Activated T-helper 17 cell treated with anti-CD3 and anti-CD28 coated beads, Interleukin-2, amount 50 U/mL, for 72 hours (primary cell): ENCODE measurements around the gene N4BP3. TPM values are rescaled to one million over a fixed set of nuclear protein-coding genes. Genes with fewer than 3 reads are reported as not detected.

Experiments
- ATAC-seq: fragments of 150-1000 bp; cut with Tn5 transposase; replicated peaks from 2 replicates; pipeline ENCODE4 v1.10.0; 2021; ENCODE audit warnings: mild to moderate bottlenecking, moderate library complexity
- H3K27ac Mint-ChIP-seq: one replicate; pipeline ENCODE4 v1.8.0; 2022; ENCODE audit warnings: mixed read lengths
- H3K27me3 Mint-ChIP-seq: one replicate; pipeline ENCODE4 v1.8.0; 2022; ENCODE audit warnings: mixed read lengths
- H3K36me3 Mint-ChIP-seq: one replicate; pipeline ENCODE4 v1.8.0; 2022; ENCODE audit warnings: low read depth, mild to moderate bottlenecking, mixed read lengths
- H3K4me1 Mint-ChIP-seq: one replicate; pipeline ENCODE4 v1.8.0; 2022; ENCODE audit warnings: mixed read lengths
- H3K4me3 Mint-ChIP-seq: one replicate; pipeline ENCODE4 v1.8.0; 2022; ENCODE audit warnings: mild to moderate bottlenecking, mixed read lengths
- H3K9me3 Mint-ChIP-seq: one replicate; pipeline ENCODE4 v1.8.0; 2022; ENCODE audit warnings: mixed read lengths
- total RNA-seq, 2 donors: library from RNA; stranded (reverse); gene quantifications; one replicate each; pipeline ENCODE4 v1.2.3, GENCODE V29; 2022

The N4BP3 gene
- total RNA-seq, 2 donors from 2014 or later, result 3.7 to 8.1 TPM

DNA sequence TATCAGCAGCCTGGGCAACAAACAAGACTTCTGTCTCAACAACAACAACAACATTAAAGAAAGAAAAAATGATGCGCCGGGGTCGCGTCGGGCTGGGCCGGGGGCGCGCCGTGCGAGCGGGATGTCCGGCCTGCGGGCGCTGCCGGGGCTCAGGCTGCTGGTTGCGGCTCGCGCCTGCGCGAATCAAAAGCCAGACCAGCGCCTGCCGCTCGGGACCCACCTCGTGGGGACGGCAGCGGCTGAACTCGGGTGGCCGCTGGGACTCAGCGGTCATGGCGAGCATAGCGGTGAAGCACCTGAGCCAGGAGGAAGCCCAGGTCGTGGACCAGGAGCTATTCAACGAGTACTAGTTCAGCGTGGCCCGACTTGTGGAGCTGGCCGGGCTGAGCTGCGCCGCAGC is 52.2 kb downstream of the N4BP3 start:
- ATAC-seq, result no peak
- Mint-ChIP-seq H3K27ac (no peak overlapping the region), H3K9me3 (no peaks in the 10 kb centered on the region), H3K27me3 (peaks cover 9% of the 10 kb centered on the region), H3K36me3 (no peaks in the 10 kb centered on the region), H3K4me1 (no peaks in the 10 kb centered on the region), H3K4me3 (no peak overlapping the region)

GRCh38 chr5:178170455-178170854 is 57.1 kb downstream of the N4BP3 start:
- Mint-ChIP-seq H3K9me3 (no peaks in the 10 kb centered on the region), H3K27me3 (no peaks in the 10 kb centered on the region), H3K4me1 (no peaks in the 10 kb centered on the region), H3K36me3 (no peaks in the 10 kb centered on the region), H3K4me3 (no peak overlapping the region), H3K27ac (no peak overlapping the region)
- no peak for ATAC-seq

GRCh38 chr5:178174456-178174855 is 61.1 kb downstream of the N4BP3 start:
- ATAC-seq, result no peak

More at GRCh38 chr5:178174456-178174855, 61.1 kb downstream of the N4BP3 start:
- H3K27me3 Mint-ChIP-seq, result peaks cover 11% of the 10 kb centered on the region
- no peaks in the 10 kb centered on the region for H3K4me1 Mint-ChIP-seq
- no peaks in the 10 kb centered on the region for H3K9me3 Mint-ChIP-seq
- no peaks in the 10 kb centered on the region for H3K36me3 Mint-ChIP-seq
- no peak overlapping the region for H3K27ac Mint-ChIP-seq
- no peak overlapping the region for H3K4me3 Mint-ChIP-seq

Other genes starting within 250 kb of the N4BP3 start
- gene PROP1, start 117.3 kb upstream of the N4BP3 start, total RNA-seq, result not detected
- 10 to 100 TPM; 15.9 to 24.5 TPM for gene RMND5B, start 17.5 kb downstream of the N4BP3 start, total RNA-seq
- 100 to 1,000 TPM; 143 to 282 TPM for gene NHP2, start 40.4 kb downstream of the N4BP3 start, total RNA-seq
- gene GMCL2, start 73.8 kb downstream of the N4BP3 start, total RNA-seq, result not detected
- 100 to 1,000 TPM; 154 to 390 TPM for gene HNRNPAB, start 91.0 kb downstream of the N4BP3 start, total RNA-seq
- 100 to 1,000 TPM in 1 of 2 donors, 10 to 100 TPM in 1; 91.9 to 112 TPM for gene PHYKPL, start 119.3 kb downstream of the N4BP3 start, total RNA-seq